Thymus (tissue), 11 donors: ENCODE data around the gene MTCL3.

Source experiments
- DNase-seq, 9 donors: peaks; one replicate each; pipeline ENCODE4 v3.0.0-alpha.2; 2013; ENCODE audit warnings: low spot score in 9 of 9, low read depth in 6 of 9, missing footprints in 1 of 9
- H3K27ac ChIP-seq, 2 donors: one replicate each; pipeline ENCODE4 v1.5.1; 2013; ENCODE audit warnings: control low read depth in 1 of 2, low read depth in 1 of 2, low read length in 1 of 2, mild to moderate bottlenecking in 1 of 2, moderate library complexity in 1 of 2
- H3K27me3 ChIP-seq, 2 donors: one replicate each; pipeline ENCODE4 v1.5.1; 2013; ENCODE audit warnings: low read length in 1 of 2; ENCODE audit not compliant: control insufficient read depth in 2 of 2, insufficient read depth in 1 of 2
- H3K36me3 ChIP-seq, 2 donors: one replicate each; pipeline ENCODE4 v1.5.1; 2013; ENCODE audit warnings: low read length in 1 of 2, mild to moderate bottlenecking in 1 of 2, moderate library complexity in 1 of 2; ENCODE audit not compliant: control insufficient read depth in 2 of 2, insufficient read depth in 2 of 2
- H3K4me1 ChIP-seq, 2 donors: one replicate each; pipeline ENCODE4 v1.5.1; 2013; ENCODE audit warnings: low read length in 2 of 2; ENCODE audit not compliant: control insufficient read depth in 2 of 2, insufficient read depth in 2 of 2
- H3K4me3 ChIP-seq, 2 donors: one replicate each; pipeline ENCODE4 v1.5.1; 2013; ENCODE audit warnings: low read length in 2 of 2, control low read depth in 1 of 2, mild to moderate bottlenecking in 1 of 2
- H3K9me3 ChIP-seq, 2 donors: one replicate each; pipeline ENCODE4 v1.5.1; 2013; ENCODE audit warnings: low read length in 1 of 2, mild to moderate bottlenecking in 1 of 2; ENCODE audit not compliant: control insufficient read depth in 2 of 2, insufficient read depth in 1 of 2
- whole genome bisulfite sequencing: extraction: QIAGEN DNeasy Blood & Tissue Kit; methylation state at CpG from one replicate; pipeline ENCODE4 v1.1.7; 2013; 5-methylcytosine and 5-hydroxymethylcytosine counted together
- donor health status: healthy.

The MTCL3 gene

GRCh38 chr6:127547215-127547614, 28.1 kb upstream of the MTCL3 start:
- Histone ChIP-seq H3K9me3 (no peaks in the 10 kb centered on the region), H3K4me3 (no peak overlapping the region), H3K27ac (no peak overlapping the region), H3K36me3 (no peaks in the 10 kb centered on the region), H3K4me1 (no peaks in the 10 kb centered on the region), H3K27me3 (no peaks in the 10 kb centered on the region)
- no peak for DNase-seq
- WGBS: 39% methylated on average over 1 of the region's 1 CpG

- H3K4me3 ChIP-seq: no peak overlapping the region
- no peaks in the 10 kb centered on the region for H3K4me1 ChIP-seq
- no peaks in the 10 kb centered on the region for H3K27me3 ChIP-seq
- 46% methylated on average over 2 of the region's 2 CpGs for WGBS
- no peak for DNase-seq
- H3K9me3 ChIP-seq: no peaks in the 10 kb centered on the region
- no peak overlapping the region for H3K27ac ChIP-seq
- H3K36me3 ChIP-seq: no peaks in the 10 kb centered on the region
Measured at GRCh38 chr6:127539272-127539671, 20.1 kb upstream of the MTCL3 start.

GRCh38 chr6:127538750-127539264, 19.7 kb upstream of the MTCL3 start:
- H3K4me3 ChIP-seq: no peak overlapping the region
- WGBS: 58% methylated on average over 2 of the region's 2 CpGs
- H3K4me1 ChIP-seq: no peaks in the 10 kb centered on the region
- DNase-seq: no peak
- H3K36me3 ChIP-seq: no peaks in the 10 kb centered on the region
- no peaks in the 10 kb centered on the region for H3K27me3 ChIP-seq
- no peaks in the 10 kb centered on the region for H3K9me3 ChIP-seq
- H3K27ac ChIP-seq: no peak overlapping the region

- no peak for DNase-seq
- Histone ChIP-seq H3K9me3 (no peaks in the 10 kb centered on the region), H3K36me3 (no peaks in the 10 kb centered on the region), H3K27ac (no peak overlapping the region), H3K27me3 (no peaks in the 10 kb centered on the region), H3K4me1 (no peaks in the 10 kb centered on the region), H3K4me3 (no peak overlapping the region)
- 63% methylated on average over 3 of the region's 3 CpGs for WGBS
Measured at GRCh38 chr6:127533736-127534135, 14.6 kb upstream of the MTCL3 start.

GRCh38 chr6:127533011-127533410, 13.9 kb upstream of the MTCL3 start:
- no peak for DNase-seq

GRCh38 chr6:127522714-127523113, 3.6 kb upstream of the MTCL3 start:
- no peak for DNase-seq
- Histone ChIP-seq H3K9me3 (peaks cover 0 to 2% of the 10 kb centered on the region in 2 donors), H3K27me3 (peaks cover 18 to 27% of the 10 kb centered on the region in 2 donors), H3K27ac (no peak overlapping the region), H3K4me3 (no peak overlapping the region), H3K4me1 (peaks cover 0 to 5% of the 10 kb centered on the region in 2 donors), H3K36me3 (no peaks in the 10 kb centered on the region)
- 92% methylated on average over 1 of the region's 1 CpG for WGBS

More at GRCh38 chr6:127533011-127533410, 13.9 kb upstream of the MTCL3 start:
- Histone ChIP-seq H3K4me1 (no peaks in the 10 kb centered on the region), H3K27ac (no peak overlapping the region), H3K4me3 (no peak overlapping the region), H3K27me3 (no peaks in the 10 kb centered on the region), H3K9me3 (no peaks in the 10 kb centered on the region), H3K36me3 (no peaks in the 10 kb centered on the region)
- WGBS: 94% methylated on average over 1 of the region's 1 CpG

GRCh38 chr6:127520066-127520465, 931 bp upstream of the MTCL3 start:
- DNase-seq: peak in 1 of 9 donors; percentile 37

GRCh38 chr6:127519469-127519785, 292 bp upstream of the MTCL3 start:
- no peak overlapping the region for H3K4me3 ChIP-seq
- DNase-seq: no peak

More at GRCh38 chr6:127520066-127520465, 931 bp upstream of the MTCL3 start:
- Histone ChIP-seq H3K4me3 (no peak overlapping the region), H3K36me3 (no peaks in the 10 kb centered on the region), H3K27ac (no peak overlapping the region), H3K9me3 (peaks cover 0 to 2% of the 10 kb centered on the region in 2 donors), H3K4me1 (peaks cover 10 to 18% of the 10 kb centered on the region in 2 donors), H3K27me3 (peaks cover 26 to 54% of the 10 kb centered on the region in 2 donors)
- WGBS: 21% methylated on average over 2 of the region's 2 CpGs

GRCh38 chr6:127518191-127518709, 885 bp downstream of the MTCL3 start:
- Histone ChIP-seq H3K36me3 (no peaks in the 10 kb centered on the region), H3K27me3 (peaks cover 39 to 70% of the 10 kb centered on the region in 2 donors), H3K4me1 (peaks cover 10 to 26% of the 10 kb centered on the region in 2 donors), H3K27ac (no peak overlapping the region), H3K9me3 (peaks cover 0 to 2% of the 10 kb centered on the region in 2 donors), H3K4me3 (no peak overlapping the region)
- peak in 1 of 9 donors; percentile 17 for DNase-seq
- 20% methylated on average over 10 of the region's 10 CpGs for WGBS

More at GRCh38 chr6:127519469-127519785, 292 bp upstream of the MTCL3 start:
- H3K27ac ChIP-seq: no peak overlapping the region
- WGBS: 6% methylated on average over 10 of the region's 10 CpGs
- H3K4me1 ChIP-seq: peaks cover 10 to 24% of the 10 kb centered on the region in 2 donors
- no peaks in the 10 kb centered on the region for H3K36me3 ChIP-seq
- peaks cover 30 to 60% of the 10 kb centered on the region in 2 donors for H3K27me3 ChIP-seq
- H3K9me3 ChIP-seq: peaks cover 0 to 2% of the 10 kb centered on the region in 2 donors
